HG02885 (cell line): ENCODE data around the gene KCTD17.

Source experiments
- ATAC-seq: cut with Tn5 transposase; IDR thresholded peaks from one replicate; pipeline ENCODE4 v1.9.1; 2021; ENCODE audit warnings: mild to moderate bottlenecking; ENCODE audit not compliant: unreplicated experiment, poor library complexity

The KCTD17 gene

DNA sequence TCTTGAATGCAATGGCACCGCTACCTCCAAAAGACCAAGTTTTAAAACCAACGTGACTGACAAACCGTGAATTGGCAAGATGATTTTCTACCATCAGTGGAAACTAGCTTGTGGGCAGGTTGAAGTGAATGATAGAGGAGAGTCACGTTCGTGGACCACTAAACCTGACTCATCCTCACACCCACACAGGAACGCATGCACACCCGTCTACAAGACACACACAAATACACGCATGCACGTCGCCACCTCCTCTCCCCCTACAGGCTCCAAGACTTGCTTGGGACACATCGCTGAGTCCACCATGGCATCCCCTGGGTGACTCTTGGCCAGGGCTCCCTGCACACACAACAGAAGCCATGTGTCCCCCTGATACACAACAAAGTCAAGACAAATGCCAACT is 43.6 kb downstream of the KCTD17 start:
- ATAC-seq: no peak

GRCh38 chr22:37097346-37097745 is 45.8 kb downstream of the KCTD17 start:
- ATAC-seq: no peak

GRCh38 chr22:37098976-37099591 is 47.5 kb downstream of the KCTD17 start:
- no peak for ATAC-seq

GRCh38 chr22:37100589-37101127 is 49.1 kb downstream of the KCTD17 start:
- ATAC-seq: no peak

GRCh38 chr22:37101311-37102066 is 49.9 kb downstream of the KCTD17 start:
- ATAC-seq: no peak

- no peak for ATAC-seq
These were observed 51.6 kb downstream of the KCTD17 start for GRCh38 chr22:37103151-37103550.

GRCh38 chr22:37103656-37104452 is 52.3 kb downstream of the KCTD17 start:
- no peak for ATAC-seq

DNA sequence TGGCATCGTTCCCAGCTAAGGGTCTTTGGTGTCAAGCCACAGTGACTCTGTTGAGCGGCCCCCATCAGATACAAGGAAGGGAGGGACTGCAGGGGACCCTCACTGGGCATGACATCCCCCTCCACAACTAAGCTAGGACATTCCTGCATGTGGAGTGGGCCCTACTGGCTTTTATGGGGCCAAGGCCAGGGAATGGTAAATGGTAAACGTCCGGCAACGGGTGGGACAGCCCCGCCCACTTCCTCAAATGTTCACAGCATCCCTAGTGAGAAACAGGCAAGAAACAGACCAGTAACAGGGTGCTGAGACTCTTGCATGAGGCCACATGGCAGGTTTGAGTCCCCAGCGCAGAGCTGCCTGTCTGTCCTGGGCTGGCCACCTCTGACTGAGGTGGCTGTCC is 53.6 kb downstream of the KCTD17 start:
- no peak for ATAC-seq

- no peak for ATAC-seq
These were observed 54.4 kb downstream of the KCTD17 start for GRCh38 chr22:37105990-37106389.

GRCh38 chr22:37107816-37108621 is 56.5 kb downstream of the KCTD17 start:
- no peak for ATAC-seq

DNA sequence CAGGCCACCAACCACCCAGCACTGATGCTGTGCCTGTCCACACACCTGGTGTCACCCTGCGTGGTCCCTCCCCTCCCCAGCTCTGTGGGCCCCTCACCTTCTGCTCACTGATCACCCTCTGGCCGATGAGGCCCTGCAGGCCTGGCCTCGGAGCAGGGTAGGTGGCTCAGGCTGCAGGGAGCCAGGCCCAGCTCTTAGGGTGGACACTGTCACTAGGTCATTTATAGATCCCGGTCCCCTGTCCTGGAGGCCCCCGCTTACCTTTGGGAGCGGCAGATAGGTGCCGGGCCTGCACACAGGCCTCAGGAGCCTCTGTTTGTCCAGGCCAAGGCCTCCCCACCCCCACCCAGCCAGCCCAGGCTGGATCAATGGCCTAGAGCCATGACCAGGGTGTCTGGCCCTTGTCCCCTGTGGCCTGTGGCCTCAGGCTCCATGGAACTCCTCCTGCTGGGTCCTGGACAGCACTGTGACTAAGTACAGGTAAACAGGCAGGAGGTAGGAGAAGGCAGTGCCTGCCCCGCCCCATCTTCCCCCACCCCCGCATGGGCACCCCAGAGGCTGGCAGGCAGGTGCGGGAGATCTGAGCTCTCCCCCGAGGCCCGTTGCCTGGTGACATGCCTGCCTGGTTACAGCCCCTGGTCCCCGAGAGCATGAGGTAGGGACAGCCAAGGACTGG is 57.8 kb downstream of the KCTD17 start, which contains the start of gene TMPRSS6:
TSS of gene TMPRSS6 (minus strand) at position 472 of the 676 bp plus-strand sequence. CDS start 6,296 bp downstream, outside the sequence.
- ATAC-seq: no peak

DNA sequence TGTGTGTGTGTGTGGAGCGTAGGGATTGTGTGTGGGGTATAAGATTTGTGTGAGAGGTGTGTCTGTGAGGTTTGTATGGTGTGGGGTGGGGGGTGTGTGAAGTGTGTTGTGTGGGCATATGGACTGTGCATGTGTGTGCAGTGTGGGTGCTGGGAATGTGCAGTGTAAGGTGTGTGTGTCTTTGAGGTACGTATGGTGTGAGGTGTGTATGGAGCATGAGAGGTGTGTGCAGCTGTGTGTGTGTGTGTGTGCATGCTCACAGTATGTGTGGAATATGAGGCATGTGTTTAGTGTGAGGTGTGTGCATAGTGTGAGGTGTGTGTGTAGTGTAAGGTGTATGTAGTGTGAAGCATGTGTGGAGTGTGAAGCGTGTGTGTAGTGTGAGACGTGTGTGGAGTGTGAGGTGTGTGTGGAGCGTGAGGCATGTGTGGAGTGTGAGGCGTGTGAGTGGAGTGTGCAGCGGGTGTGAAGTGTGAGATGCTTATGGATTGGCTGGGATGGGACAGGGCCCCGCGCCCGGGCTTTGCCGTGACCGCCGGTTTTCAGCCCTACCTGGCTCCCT is 59.7 kb downstream of the KCTD17 start:
- ATAC-seq: no peak

DNA sequence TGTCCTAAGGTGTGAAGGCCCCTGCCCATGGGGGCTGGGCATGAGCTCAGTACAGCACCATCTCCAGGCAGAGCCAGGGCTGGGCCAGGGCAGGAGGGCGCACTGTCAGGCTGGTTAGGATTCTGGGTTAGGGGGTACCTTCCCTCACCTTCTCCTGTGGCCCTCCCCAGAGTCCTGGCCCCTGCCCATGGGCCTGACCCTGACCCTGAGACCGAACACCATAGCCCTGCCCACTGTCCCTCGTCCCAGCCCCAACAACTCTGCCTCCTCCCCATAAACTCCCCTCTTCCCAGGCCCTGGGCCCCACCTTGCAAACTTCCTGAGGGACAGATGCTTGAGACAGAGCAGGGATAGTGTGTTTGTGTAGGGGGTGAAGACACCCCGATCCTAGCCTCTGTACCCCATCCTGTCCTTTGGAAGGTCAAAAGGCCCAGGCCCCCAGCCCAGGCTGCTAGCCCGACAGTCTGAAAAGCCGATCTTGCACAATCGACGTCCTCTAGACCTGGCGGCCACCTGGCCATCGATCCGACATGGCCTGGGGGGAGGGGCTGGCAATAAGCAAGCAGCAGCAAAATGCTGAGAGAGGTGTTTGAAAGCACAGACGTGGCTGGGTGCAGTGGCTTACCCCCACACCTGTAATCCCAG is 60.7 kb downstream of the KCTD17 start:
- ATAC-seq: no peak
